Muscle of arm (tissue), 12 donors: Measurements from ENCODE around the gene DIDO1. TPM values are rescaled to one million over a fixed set of nuclear protein-coding genes. Genes with fewer than 3 reads are reported as not detected.
A peak's percentile ranks its signal among the peaks of the same experiment; 100 is the strongest.
"Not testable (repeated sequence)": the region's sequence is repeated elsewhere in the genome, so short reads cannot be mapped to it uniquely, and the experiment has no call there.

ENCODE experiments used
- DNase-seq: peaks from one replicate; pipeline ENCODE4 v3.0.0-alpha.2; 2013
- polyA plus RNA-seq, 12 donors: library from polyadenylated mRNA; unstranded; fragments of 120-200 nt; gene quantifications; one replicate each; pipeline ENCODE4 v1.2.1, GENCODE V29; 2013; ENCODE audit not compliant: insufficient read length in 12 of 12

The DIDO1 gene
- polyA plus RNA-seq, 12 donors: 33.5 to 69.0 (median 37.7) TPM; not detected in 1

GRCh38 chr20:62963614-62964397, 37.5 kb upstream of the DIDO1 start:
- DNase-seq: no peak

GRCh38 chr20:62962891-62963613, 36.7 kb upstream of the DIDO1 start:
- no peak for DNase-seq

DNA sequence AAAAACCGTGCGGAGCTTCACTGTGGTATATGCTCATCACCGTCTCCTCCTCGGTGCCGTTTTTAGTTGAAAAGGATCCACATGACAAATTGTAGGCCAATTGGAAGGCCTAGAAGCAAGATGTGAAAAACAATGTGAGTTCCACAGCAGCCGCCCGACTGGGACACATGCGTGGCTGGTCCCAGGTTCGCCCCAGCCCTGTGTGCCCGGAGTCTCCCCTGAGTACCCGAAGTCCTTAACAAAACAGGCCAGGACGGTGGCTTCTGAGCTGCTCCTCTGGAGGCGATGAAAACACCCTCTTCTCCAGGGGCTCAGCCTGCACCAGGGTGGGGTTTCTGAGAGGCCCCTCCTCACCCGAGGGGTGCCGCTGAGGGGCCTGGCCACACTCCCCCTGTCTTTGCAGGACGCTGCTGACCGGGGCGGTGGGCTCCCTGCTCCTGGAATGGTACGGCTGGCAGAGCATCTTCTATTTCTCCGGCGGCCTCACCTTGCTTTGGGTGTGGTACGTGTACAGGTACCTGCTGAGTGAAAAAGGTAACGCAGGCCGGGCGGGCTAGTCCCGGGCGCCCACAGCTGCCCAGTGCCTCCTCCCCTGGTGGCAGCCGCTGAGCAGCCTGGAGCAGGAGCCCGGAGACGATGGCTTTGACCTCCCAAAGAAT, 36.0 kb upstream of the DIDO1 start:
- no peak for DNase-seq

GRCh38 chr20:62961799-62962198, 35.5 kb upstream of the DIDO1 start:
- DNase-seq: no peak

DNA sequence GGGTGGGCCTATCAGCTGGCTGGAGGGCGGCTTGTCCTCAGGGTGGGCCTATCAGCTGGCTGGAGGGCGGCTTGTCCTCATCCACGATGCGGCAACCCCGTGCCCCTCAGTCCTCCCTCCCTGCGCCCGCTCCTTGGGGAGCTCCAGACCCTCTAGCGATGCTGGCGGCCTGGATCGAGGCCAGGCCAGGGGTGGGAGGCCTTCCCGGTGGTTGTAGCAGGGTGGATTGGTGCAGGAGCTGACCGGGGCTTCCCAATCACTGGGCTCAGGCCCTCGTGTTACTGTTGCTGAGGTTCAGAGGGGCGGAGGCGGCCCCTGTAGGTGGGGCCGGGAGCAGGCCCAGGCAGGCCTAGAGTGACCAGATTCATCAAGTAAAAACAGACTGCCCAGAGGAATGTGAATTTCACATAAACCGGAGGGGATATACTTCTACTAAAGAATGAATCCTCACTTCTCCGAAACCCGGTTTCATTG, 35.0 kb upstream of the DIDO1 start:
- no peak for DNase-seq

DNA sequence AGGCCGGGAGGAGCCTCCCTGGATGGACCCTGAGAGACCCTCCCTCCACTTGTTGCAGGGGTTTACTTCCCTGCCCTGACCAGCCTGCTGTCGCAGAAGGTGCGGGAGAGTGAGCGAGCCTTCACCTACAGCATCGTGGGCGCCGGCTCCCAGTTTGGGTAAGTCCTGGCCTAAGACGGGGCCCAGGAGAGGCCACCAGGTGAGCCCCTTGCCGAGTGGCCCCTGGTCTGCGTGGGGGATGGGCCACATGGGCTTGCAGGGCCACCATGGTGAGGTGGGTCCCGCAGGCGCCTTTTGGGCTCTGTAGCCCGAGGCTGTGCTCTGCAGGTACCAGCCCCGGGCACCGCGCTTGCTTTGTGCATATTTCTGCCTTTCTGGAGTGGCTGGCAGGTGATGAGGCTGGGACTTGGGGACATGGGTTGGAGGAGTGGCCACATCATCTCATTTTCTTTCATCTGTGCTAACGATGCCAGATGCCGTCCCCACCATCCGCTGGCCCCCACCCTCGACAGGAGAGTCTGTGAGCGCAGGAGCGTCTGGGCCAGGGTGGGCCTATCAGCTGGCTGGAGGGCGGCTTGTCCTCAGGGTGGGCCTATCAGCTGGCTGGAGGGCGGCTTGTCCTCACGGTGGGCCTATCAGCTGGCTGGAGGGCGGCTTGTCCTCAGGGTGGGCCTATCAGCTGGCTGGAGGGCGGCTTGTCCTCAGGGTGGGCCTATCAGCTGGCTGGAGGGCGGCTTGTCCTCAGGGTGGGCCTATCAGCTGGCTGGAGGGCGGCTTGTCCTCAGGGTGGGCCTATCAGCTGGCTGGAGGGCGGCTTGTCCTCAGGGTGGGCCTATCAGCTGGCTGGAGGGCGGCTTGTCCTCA, 34.4 kb upstream of the DIDO1 start:
- not testable (repeated sequence) for DNase-seq

- no peak for DNase-seq
Measured at GRCh38 chr20:62959998-62960436, 33.7 kb upstream of the DIDO1 start.

DNA sequence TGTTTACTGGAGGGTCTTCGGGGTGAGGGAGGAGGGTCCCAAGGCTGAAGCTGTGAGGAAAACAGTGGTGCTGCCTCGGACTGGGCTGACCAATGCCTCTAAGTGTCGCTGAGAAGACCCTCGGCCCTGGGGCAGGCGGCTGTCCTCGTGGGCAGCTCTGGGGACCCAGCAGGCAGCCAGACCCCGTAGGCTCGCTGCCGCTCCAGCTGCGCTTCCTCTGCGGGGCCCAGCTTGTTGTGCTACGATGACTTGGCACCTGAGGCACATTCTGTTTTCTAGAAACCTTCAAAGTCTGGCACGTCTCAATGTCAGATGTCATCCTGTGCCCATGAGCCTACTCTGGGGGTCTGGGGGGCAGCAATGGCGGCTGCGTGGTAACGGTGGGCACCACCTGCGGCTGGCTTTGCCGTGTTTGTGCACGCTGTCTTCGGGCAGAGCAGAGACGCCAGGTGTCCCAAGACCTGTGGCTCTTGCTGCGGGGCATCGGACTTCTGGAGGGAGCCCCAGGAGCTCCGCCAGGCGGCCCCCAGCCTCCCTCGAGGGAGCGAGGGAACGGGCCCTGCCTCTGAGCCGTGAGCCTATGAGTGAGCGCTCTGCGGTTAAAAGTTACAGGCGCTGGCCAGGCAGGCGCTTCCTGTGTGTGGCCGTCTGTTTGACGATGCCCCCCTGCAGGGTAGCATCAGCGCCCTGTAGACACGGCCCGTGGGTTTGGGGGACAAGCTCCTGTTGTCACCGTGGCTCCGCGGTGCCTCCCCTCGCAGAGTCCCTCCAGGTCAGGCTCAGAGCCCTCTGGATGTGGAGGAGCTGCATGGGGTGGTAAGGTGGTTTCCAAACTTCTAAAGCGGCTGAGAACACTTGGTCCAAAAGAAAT, 33.0 kb upstream of the DIDO1 start:
- DNase-seq: no peak

GRCh38 chr20:62958388-62959100, 32.2 kb upstream of the DIDO1 start:
- DNase-seq: no peak

GRCh38 chr20:62957136-62958117, 31.1 kb upstream of the DIDO1 start:
- no peak for DNase-seq

DNA sequence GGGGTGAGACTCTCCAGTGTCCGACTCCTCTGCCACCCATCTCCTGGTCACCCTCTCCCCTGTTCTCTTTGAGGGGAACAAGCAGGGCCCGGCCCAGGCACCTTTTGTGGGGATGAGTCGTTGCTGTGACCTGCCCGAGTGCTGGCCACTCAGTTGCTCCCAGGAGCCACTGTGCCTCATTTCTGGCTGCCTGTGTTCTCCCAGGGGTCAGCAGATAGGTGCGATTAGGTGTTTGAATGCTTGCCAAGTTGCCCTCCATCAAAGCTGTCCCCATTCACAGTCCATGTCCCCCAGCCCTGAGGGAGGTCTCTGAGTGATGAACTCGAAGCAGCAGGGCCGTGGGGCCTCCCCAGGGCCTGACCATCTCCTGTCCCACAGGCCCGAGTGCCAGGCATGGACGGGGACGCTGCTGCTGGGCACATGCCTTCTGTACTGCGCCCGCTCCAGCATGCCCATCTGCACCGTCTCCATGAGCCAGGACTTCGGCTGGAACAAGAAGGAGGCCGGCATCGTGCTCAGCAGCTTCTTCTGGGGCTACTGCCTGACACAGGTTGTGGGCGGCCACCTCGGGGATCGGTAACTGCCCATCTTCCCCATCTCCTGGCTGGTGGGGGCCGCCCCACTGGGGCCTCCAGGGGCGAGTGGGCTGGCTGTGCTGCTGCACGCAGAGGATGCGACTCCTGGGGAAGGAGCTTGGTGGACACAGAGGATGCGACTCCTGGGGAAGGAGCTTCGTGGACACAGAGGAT, 30.3 kb upstream of the DIDO1 start:
- DNase-seq: no peak

DNA sequence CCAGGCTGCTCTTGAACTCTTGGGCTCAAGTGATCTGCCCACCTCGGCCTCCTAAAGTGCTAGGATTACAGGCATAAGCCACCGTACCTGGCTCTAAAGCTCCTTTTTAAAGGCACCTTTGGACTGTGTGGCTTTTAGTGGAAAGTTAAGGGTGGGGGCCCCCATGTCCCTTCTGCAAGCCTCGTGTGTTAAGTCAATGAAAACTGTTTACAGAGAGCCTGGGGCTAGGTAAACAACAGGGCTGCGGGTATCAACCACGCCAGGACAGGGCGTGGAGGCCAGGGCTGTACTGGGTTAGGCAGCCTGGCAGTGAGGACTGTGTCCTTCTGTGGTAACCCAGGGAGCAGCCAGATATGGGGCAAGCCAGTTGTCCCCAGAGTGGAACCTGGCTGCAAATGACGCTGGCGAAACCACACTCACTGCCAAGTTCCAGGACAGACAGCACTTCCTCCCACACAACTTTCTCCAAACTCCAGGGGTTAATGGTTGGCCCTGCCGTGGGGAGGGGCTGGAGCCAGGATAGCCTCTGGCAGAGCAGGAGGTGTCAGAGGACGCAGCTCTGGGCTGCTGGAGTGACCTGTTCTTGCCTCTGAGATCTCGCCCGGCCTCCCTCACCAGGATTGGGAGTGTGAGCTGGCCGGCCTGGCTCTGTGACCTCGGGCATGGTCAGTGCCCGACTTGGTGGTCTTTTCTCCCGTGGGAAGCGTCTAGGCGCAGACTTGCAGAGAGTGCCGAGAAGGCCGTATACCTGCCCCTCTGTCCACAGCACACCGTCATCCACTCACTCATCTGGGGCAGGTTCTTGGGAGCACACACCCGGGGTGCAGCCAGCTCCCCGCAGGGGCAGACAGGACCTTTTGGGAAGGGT, 29.4 kb upstream of the DIDO1 start:
- DNase-seq: no peak

DNA sequence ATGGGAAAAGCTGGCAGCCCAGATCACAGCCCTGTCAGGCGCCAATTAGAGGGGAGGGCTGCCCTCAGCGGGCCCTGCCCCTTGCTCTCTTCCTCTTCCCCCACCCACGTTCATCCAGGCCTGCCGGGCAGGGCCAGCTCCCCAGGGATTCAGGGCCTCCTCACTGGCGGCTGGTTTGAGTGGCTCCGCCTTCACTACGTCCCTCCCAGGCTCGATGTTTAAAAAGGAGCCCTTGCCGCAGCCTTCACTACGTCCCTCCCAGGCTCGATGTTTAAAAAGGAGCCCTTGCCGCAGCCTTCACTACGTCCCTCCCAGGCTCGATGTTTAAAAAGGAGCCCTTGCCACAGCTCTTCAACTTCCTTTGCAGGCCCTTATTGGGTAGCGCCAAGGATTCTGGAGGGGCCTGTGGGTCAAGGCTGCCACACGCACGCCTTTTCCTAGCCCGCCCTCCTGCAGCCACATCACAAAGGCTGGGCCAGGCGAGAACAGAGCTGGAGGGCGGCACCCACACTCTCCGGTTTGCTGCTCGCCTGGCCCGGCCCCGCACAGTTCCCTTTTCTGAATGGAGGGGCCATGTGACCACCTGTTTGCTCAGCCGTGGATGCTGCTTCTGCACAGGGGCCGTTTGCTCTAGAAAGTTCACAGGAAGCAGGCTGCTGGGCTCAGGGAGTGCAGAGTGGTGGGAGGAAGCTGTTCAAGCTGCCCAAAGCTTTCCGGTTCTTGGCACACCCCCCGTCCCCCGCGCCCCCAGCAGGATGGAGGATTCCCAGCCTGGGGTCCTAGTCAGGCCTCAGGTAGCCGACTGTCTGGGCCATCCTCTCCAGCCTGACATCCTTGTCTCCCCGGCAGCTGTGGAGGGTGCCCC, 27.8 kb upstream of the DIDO1 start:
- peak; percentile 66 for DNase-seq

GRCh38 chr20:62952968-62953838, 26.9 kb upstream of the DIDO1 start:
- no peak for DNase-seq
